PC-3 (cell line): ENCODE measurements around the gene VPS37C. TPM values are rescaled to one million over a fixed set of nuclear protein-coding genes. Genes with fewer than 3 reads are reported as not detected.

Experiments
- ATAC-seq: fragments of 200-7000 bp; cut with Tn5 transposase; 2 replicates; pipeline ENCODE4 v1.9.1; 2020; ENCODE audit warnings: mild to moderate bottlenecking, moderate library complexity
- BruUV-seq: library from RNA; stranded (reverse); fragments of 400-500 nt; replicated peaks from 2 replicates; lab custom pipeline; 2021; lab: Mats Ljungman, UMichigan
- CTCF ChIA-PET: fragments of 300-600 bp; sonication (Branson Sonifier 250); formaldehyde crosslinking; loops from one replicate; lab custom pipeline; 2022; ENCODE audit warnings: antibody characterized with exemption; lab: Charles Lee
- POLR2A ChIA-PET: fragments of 300-600 bp; sonication (Branson Sonifier 250); formaldehyde crosslinking; loops from one replicate; lab custom pipeline; 2022; ENCODE audit warnings: antibody characterized with exemption; ENCODE audit not compliant: unreplicated experiment; lab: Charles Lee
- DNase-seq: peaks from one replicate; pipeline ENCODE4 v3.0.0-alpha.2; 2015
- H2AFZ ChIP-seq: fragments of 300-600 bp; sonication (generic); 2 replicates; pipeline ENCODE4 v1.6.0; 2016; ENCODE audit warnings: antibody characterized with exemption, low read length
- H3F3A ChIP-seq: fragments of 300-600 bp; sonication (generic); one replicate; pipeline ENCODE4 v1.6.0; 2017; ENCODE audit warnings: antibody characterized with exemption, low read length, control low read depth, mild to moderate bottlenecking; ENCODE audit not compliant: unreplicated experiment
- H3K27ac ChIP-seq: fragments of 300-600 bp; sonication (generic); 2 replicates; pipeline ENCODE4 v1.5.1; 2016; ENCODE audit warnings: mild to moderate bottlenecking, low read length
- H3K27me3 ChIP-seq: fragments of 300-600 bp; sonication (generic); 2 replicates; pipeline ENCODE4 v1.6.1; 2016; ENCODE audit warnings: low read length, mixed read lengths
- H3K36me3 ChIP-seq: fragments of 300-600 bp; sonication (generic); 2 replicates; pipeline ENCODE4 v1.6.1; 2016; ENCODE audit warnings: low read depth, mixed run types, low read length, mixed read lengths
- H3K4me1 ChIP-seq: fragments of 300-600 bp; sonication (generic); 2 replicates; pipeline ENCODE4 v1.5.1; 2016; ENCODE audit warnings: low read length; ENCODE audit not compliant: insufficient read depth
- H3K4me2 ChIP-seq: fragments of 300-600 bp; sonication (generic); 2 replicates; pipeline ENCODE4 v1.6.0; 2016; ENCODE audit warnings: low read length
- H3K4me3 ChIP-seq: fragments of 300-600 bp; sonication (generic); 2 replicates; pipeline ENCODE4 v1.5.1; 2016; ENCODE audit warnings: mild to moderate bottlenecking, low read length, mixed read lengths
- H3K79me2 ChIP-seq: fragments of 300-600 bp; sonication (generic); 2 replicates; pipeline ENCODE4 v1.6.1; 2017; ENCODE audit warnings: low read length, mixed read lengths
- H3K9ac ChIP-seq: fragments of 300-600 bp; sonication (generic); 2 replicates; pipeline ENCODE4 v1.6.0; 2016; ENCODE audit warnings: mild to moderate bottlenecking, low read length
- H3K9me2 ChIP-seq: fragments of 300-600 bp; sonication (generic); replicated peaks from 2 replicates; pipeline ENCODE4 v1.6.1; 2016; ENCODE audit warnings: mixed run types, low read length, mixed read lengths
- H3K9me3 ChIP-seq: fragments of 300-600 bp; sonication (generic); 2 replicates; pipeline ENCODE4 v1.6.1; 2016; ENCODE audit warnings: low read length, mixed read lengths
- H4K20me1 ChIP-seq: fragments of 300-600 bp; sonication (generic); 2 replicates; pipeline ENCODE4 v1.6.1; 2016; ENCODE audit warnings: low read length, mixed read lengths
- EZH2 ChIP-seq: fragments of 300-600 bp; sonication (generic); IDR thresholded peaks from one replicate; pipeline ENCODE4 v1.6.1; 2017; ENCODE audit warnings: antibody characterized with exemption, mild to moderate bottlenecking, low read length; ENCODE audit not compliant: unreplicated experiment
- EZH2phosphoT487 ChIP-seq: fragments of 300-600 bp; sonication (generic); IDR thresholded peaks from 2 replicates; pipeline ENCODE4 v1.6.1; 2018; ENCODE audit warnings: mild to moderate bottlenecking, antibody characterized with exemption, low read length, borderline replicate concordance
- intact Hi-C: fragments of 100-400 bp; cut with micrococcal nuclease; formaldehyde crosslinking; loops from 2 replicates; pipeline ENCODE4 v1.9.0; 2023
- total RNA-seq: library from RNA; depleted of rRNA; stranded (reverse); fragments of >200 nt; gene quantifications from 2 replicates; pipeline ENCODE4 v1.2.3, GENCODE V29; 2014
- TF ChIP-seq, protein P1 (sequence below): fragments of 300-600 bp; sonication (generic); conservative IDR thresholded peaks from 2 replicates; pipeline ENCODE4 v1.5.1; 2017; ENCODE audit warnings: antibody characterized with exemption, low read depth, mild to moderate bottlenecking, low read length

Gene VPS37C
- total RNA-seq, 1 experiment from 2014 or later: 28.9 TPM

DNA sequence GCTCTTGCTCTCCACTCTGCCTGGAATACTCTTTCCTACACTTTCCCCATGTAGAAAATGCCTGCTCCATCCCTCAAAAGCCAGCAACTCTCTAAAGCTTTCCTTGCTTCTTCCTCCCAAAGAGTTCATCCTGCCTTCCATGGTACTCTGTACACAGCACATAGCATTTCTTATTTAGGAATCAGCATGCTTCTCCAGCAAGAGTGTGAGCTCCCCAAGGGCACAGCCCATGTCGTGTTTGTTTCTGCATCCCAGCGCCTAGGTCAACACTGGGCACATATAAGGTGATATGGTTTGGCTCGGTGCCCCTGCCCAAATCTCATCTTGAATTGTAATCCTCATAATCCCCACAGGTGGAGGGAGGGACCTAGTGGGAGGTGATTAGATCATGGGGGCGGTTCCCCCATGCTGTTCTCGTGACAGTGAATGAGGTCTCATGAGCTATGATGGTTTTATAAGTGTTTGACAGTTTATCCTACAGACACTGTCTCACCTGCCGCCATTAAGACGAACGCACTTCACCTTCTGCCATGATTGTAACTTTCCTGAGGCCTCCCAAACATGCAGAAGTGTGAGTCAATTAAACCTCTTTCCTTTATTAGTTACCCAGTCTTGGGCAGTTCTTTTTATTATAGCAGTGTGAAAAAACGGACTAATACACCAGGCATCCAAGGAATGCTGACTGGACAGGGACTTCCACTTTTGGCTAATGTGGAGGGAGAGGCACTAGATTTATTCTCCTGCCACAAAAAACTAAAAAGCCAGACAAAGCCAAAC lies 8.2 kb downstream of the VPS37C start:
- Histone ChIP-seq H3K79me2 (peaks cover 100% of the 10 kb centered on the region), H2AFZ (no peak overlapping the region)

DNA sequence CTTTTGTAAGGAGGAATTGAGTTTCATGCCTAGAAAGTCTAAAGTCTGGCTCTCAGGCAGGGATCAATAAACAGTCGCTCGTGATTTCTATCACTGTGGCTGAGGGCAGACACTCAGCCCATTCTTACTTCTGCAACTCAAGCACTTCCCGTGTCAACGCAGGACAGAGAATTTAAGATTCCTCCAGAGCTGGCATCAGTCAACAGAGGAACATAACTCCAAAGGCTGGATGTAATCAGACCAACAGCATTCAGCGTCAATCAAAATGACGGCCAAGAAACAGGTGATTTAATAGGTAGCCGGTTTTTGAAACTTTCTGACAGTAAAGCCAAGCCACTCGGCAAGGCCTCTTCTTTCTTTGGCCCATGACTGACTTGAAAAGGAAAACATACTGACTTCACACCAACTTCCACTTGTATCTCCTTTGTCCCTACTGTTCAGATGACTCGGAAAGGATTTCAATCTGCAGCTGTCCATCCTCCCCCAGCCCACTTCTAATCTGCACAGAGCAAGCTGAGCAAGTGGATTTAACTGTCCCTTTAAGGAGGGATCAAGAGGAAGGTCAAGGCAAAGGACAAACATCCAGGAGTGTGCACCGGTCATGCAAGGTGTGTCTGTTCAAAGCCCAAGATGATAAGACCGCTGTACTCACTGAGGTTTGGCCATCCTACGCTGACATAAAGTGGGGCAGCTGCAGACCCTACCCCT lies 9.5 kb downstream of the VPS37C start:
- ChIA-PET CTCF (no interaction called here), POLR2A (no interaction called here)
- Histone ChIP-seq H3K9ac (no peak overlapping the region), H3K79me2 (peaks cover 99% of the 10 kb centered on the region), H3K4me1 (peaks cover 34% of the 10 kb centered on the region), H3K4me2 (no peak overlapping the region), H4K20me1 (no peaks in the 10 kb centered on the region), H3K36me3 (peaks cover 26% of the 10 kb centered on the region), H3F3A (no peaks in the 10 kb centered on the region), H3K27me3 (no peaks in the 10 kb centered on the region), H3K4me3 (no peak overlapping the region), H3K9me3 (peaks cover 14% of the 10 kb centered on the region), H2AFZ (no peak overlapping the region), H3K27ac (no peak overlapping the region), H3K9me2 (no peaks in the 10 kb centered on the region)
- BruUV-seq: no TSS peak
- TF ChIP-seq, protein P1, sequence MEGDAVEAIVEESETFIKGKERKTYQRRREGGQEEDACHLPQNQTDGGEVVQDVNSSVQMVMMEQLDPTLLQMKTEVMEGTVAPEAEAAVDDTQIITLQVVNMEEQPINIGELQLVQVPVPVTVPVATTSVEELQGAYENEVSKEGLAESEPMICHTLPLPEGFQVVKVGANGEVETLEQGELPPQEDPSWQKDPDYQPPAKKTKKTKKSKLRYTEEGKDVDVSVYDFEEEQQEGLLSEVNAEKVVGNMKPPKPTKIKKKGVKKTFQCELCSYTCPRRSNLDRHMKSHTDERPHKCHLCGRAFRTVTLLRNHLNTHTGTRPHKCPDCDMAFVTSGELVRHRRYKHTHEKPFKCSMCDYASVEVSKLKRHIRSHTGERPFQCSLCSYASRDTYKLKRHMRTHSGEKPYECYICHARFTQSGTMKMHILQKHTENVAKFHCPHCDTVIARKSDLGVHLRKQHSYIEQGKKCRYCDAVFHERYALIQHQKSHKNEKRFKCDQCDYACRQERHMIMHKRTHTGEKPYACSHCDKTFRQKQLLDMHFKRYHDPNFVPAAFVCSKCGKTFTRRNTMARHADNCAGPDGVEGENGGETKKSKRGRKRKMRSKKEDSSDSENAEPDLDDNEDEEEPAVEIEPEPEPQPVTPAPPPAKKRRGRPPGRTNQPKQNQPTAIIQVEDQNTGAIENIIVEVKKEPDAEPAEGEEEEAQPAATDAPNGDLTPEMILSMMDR: no peak
- TF ChIP-seq EZH2 (no peak), EZH2phosphoT487 (no peak)
- DNase-seq (no peak), ATAC-seq (no peak)
- intact Hi-C loops: no loop called here

More for the DNA sequence above, 8.2 kb downstream of the VPS37C start:
- TF ChIP-seq EZH2phosphoT487: no peak
- TF ChIP-seq, protein P1: no peak
- no peak for TF ChIP-seq EZH2
- peaks cover 43% of the 10 kb centered on the region for H3K4me1 ChIP-seq
- ChIA-PET POLR2A (no interaction called here), CTCF (no interaction called here)
- H3K4me2 ChIP-seq: peak overlapping the region; percentile 60
- no peaks in the 10 kb centered on the region for H3K9me2 ChIP-seq
- peaks cover 14% of the 10 kb centered on the region for H3K9me3 ChIP-seq
- H3K36me3 ChIP-seq: peaks cover 36% of the 10 kb centered on the region
- ATAC-seq (peak; percentile 58), DNase-seq (peak; percentile 78)
- BruUV-seq: no TSS peak
- H3F3A ChIP-seq: peaks cover 2% of the 10 kb centered on the region
- H4K20me1 ChIP-seq: 0 out of 2 replicates have a peak, but pooled peaks cover under 1% of the 10 kb centered on the region
- peak overlapping the region; percentile 39 for H3K27ac ChIP-seq
- H3K9ac ChIP-seq: no peak overlapping the region
- H3K27me3 ChIP-seq: no peaks in the 10 kb centered on the region
- intact Hi-C loops: no loop called here
- H3K4me3 ChIP-seq: peak overlapping the region; percentile 4; the same call in 1 of the 2 replicates
